ENCODE data around the gene CAMTA1. TPM values are rescaled to one million over a fixed set of nuclear protein-coding genes. Genes with fewer than 3 reads are reported as not detected.

CAMTA1 gene
- polyA plus RNA-seq, 1 of the 3 experiments (the other 2 are of a cell fraction) = 63.1 TPM

- POLR2A ChIA-PET = no interaction called here
- Histone ChIP-seq H3F3A (replicated peaks; ENCODE audit: insufficient read depth) (no peaks in the 10 kb centered on the region), H3K9ac (no peak overlapping the region), H3K79me2 (ENCODE audit: insufficient read depth) (no peaks in the 10 kb centered on the region), H4K20me1 (ENCODE audit: insufficient read depth) (no peaks in the 10 kb centered on the region), H3K27me3 (ENCODE audit: insufficient read depth) (no peaks in the 10 kb centered on the region), H3K27ac (ENCODE audit: low read depth in 2 of 2, low read length in 1 of 2) (no peak overlapping the region), H3K9me2 (no peaks in the 10 kb centered on the region), H2AFZ (ENCODE audit: low read depth) (no peak overlapping the region), H3K9me3 (no peaks in the 10 kb centered on the region), H3K4me3 (ENCODE audit: low read depth in 2 of 2, low read length in 1 of 2) (no peak overlapping the region), H3K4me1 (ENCODE audit: control insufficient read depth in 1 of 2, insufficient read depth in 2 of 2, low read depth in 1 of 2, low read length in 1 of 2) (peaks cover 0 to 44% of the 10 kb centered on the region in 2 experiments; a peak in 2 of 4 replicates), H3K36me3 (replicated peaks in 1 of 2; ENCODE audit: control insufficient read depth in 1 of 2, insufficient read depth in 2 of 2, low read length in 1 of 2) (no peaks in the 10 kb centered on the region), H3K4me2 (no peak overlapping the region)
- TF ChIP-seq CTCF (IDR thresholded peaks at IDR 0.05) = no peak
- WGBS (ENCODE audit: low lambda C conversion rate) = 66% methylated on average over 10 of the region's 18 CpGs
- CTCF ChIA-PET = interaction anchor here (0.6 to 1.7 kb wide), 3 partner anchors 8 to 67 kb away, joined by 3 to 6 read pairs (median 3); no protein-coding TSS in a partner anchor
- no peak for DNase-seq
Measured at GRCh38 chr1:7579831-7580804, 794.9 kb downstream of the CAMTA1 start.

GRCh38 chr1:7580923-7581753 lies 795.9 kb downstream of the CAMTA1 start:
- H4K20me1 ChIP-seq (ENCODE audit: insufficient read depth) = no peaks in the 10 kb centered on the region
- no peaks in the 10 kb centered on the region for H3K79me2 ChIP-seq (ENCODE audit: insufficient read depth)
- no peak overlapping the region for H3K9ac ChIP-seq
- CTCF ChIA-PET = interaction anchor here (0.8 to 4.7 kb wide), 13 partner anchors 8 to 123 kb away, joined by 3 to 32 read pairs (median 6); no protein-coding TSS in a partner anchor
- TF ChIP-seq JUND (IDR thresholded peaks at IDR 0.05) (no peak), ELF1 (IDR thresholded peaks at IDR 0.05) (no peak), RAD21 (IDR thresholded peaks at IDR 0.05; ENCODE audit: low read length) (no peak), RFX5 (IDR thresholded peaks at IDR 0.05; ENCODE audit: low read length) (no peak)
- no peak overlapping the region for H2AFZ ChIP-seq (ENCODE audit: low read depth)
- no peak for DNase-seq
- no peaks in the 10 kb centered on the region for H3K9me3 ChIP-seq
- peaks cover 0 to 49% of the 10 kb centered on the region in 2 experiments; a peak in 2 of 4 replicates for H3K4me1 ChIP-seq (ENCODE audit: control insufficient read depth in 1 of 2, insufficient read depth in 2 of 2, low read depth in 1 of 2, low read length in 1 of 2)
- POLR2A ChIA-PET = interaction anchor here (0.6 to 6.7 kb wide), 6 partner anchors 9 to 88 kb away, joined by 3 to 43 read pairs (median 4); no protein-coding TSS in a partner anchor
- no peaks in the 10 kb centered on the region for H3K9me2 ChIP-seq
- no peaks in the 10 kb centered on the region for H3F3A ChIP-seq (replicated peaks; ENCODE audit: insufficient read depth)
- peak overlapping the region in 1 of 2 experiments; percentile 99; a peak in 2 of 4 replicates for H3K27ac ChIP-seq (ENCODE audit: low read depth in 2 of 2, low read length in 1 of 2)
- WGBS (ENCODE audit: low lambda C conversion rate) = 57% methylated on average over 13 of the region's 18 CpGs
- H3K36me3 ChIP-seq (replicated peaks in 1 of 2; ENCODE audit: control insufficient read depth in 1 of 2, insufficient read depth in 2 of 2, low read length in 1 of 2) = no peaks in the 10 kb centered on the region
- H3K4me3 ChIP-seq (ENCODE audit: low read depth in 2 of 2, low read length in 1 of 2) = no peak overlapping the region
- H3K27me3 ChIP-seq (ENCODE audit: insufficient read depth) = no peaks in the 10 kb centered on the region
- H3K4me2 ChIP-seq = no peak overlapping the region
